Body of pancreas (tissue), 4 donors: ENCODE data around the gene ARIH1. TPM values are rescaled to one million over a fixed set of nuclear protein-coding genes. Genes with fewer than 3 reads are reported as not detected.
A peak's percentile ranks its signal among the peaks of the same experiment; 100 is the strongest.
"Not testable (repeated sequence)": the region's sequence is repeated elsewhere in the genome, so short reads cannot be mapped to it uniquely, and the experiment has no call there.

ENCODE experiments used
- ATAC-seq: fragments of 150-250 bp; one replicate; pipeline ENCODE4 v1.9.1; 2016
- DNase-seq, 4 donors: peaks; one replicate each; pipeline ENCODE4 v3.0.0-alpha.2; 2019
- H3K27ac ChIP-seq, 4 donors: fragments of 200-600 bp; sonication (generic); 1 replicate in 3 of 4; 2 replicates in 1 of 4; pipeline versions ENCODE4 v1.5.1 to v1.6.1; 2016 to 2019; ENCODE audit warnings: mild to moderate bottlenecking in 1 of 4, mixed read lengths in 1 of 4, moderate library complexity in 1 of 4
- H3K27me3 ChIP-seq, 2 donors: fragments of 200-600 bp; sonication (generic); one replicate each; pipeline ENCODE4 v1.6.0; 2016; ENCODE audit warnings: mild to moderate bottlenecking in 1 of 2
- H3K36me3 ChIP-seq, 2 donors: fragments of 200-600 bp; sonication (generic); replicated peaks in 1 of 2; 2 replicates each; pipeline ENCODE4 v1.5.1; 2016; ENCODE audit warnings: low read depth in 2 of 2; ENCODE audit not compliant: insufficient read depth in 1 of 2
- H3K4me1 ChIP-seq: fragments of 200-600 bp; sonication (generic); one replicate; pipeline ENCODE4 v1.6.0; 2016
- H3K4me3 ChIP-seq, 2 donors: fragments of 200-600 bp; sonication (generic); 1 replicate in 1 of 2; 2 replicates in 1 of 2; pipeline ENCODE4 v1.5.1; 2016 to 2019
- H3K9me3 ChIP-seq, 3 donors: fragments of 200-600 bp; sonication (generic); 1 replicate in 2 of 3; 2 replicates in 1 of 3; pipeline ENCODE4 v1.5.1; 2016
- WGBS, 2 donors: methylation state at CpG; one replicate each; pipeline ENCODE4 v1.1.5; 2017; 5-methylcytosine and 5-hydroxymethylcytosine counted together
- intact Hi-C: fragments of 100-400 bp; cut with DNase I; formaldehyde crosslinking; loops from one replicate; pipeline ENCODE4 v1.15.1; 2023
- microRNA counts, 2 donors: library from miRNA; unstranded; fragments of <30 nt; microRNA quantifications; one replicate each; lab custom pipeline; 2017
- total RNA-seq, 2 donors: library from RNA; depleted of rRNA; stranded (reverse); fragments of >200 nt; gene quantifications; one replicate each; pipeline ENCODE4 v1.1.0, GENCODE V29; 2016

The ARIH1 gene
- total RNA-seq, 2 donors from 2014 or later: 28.5 to 52.1 TPM

DNA sequence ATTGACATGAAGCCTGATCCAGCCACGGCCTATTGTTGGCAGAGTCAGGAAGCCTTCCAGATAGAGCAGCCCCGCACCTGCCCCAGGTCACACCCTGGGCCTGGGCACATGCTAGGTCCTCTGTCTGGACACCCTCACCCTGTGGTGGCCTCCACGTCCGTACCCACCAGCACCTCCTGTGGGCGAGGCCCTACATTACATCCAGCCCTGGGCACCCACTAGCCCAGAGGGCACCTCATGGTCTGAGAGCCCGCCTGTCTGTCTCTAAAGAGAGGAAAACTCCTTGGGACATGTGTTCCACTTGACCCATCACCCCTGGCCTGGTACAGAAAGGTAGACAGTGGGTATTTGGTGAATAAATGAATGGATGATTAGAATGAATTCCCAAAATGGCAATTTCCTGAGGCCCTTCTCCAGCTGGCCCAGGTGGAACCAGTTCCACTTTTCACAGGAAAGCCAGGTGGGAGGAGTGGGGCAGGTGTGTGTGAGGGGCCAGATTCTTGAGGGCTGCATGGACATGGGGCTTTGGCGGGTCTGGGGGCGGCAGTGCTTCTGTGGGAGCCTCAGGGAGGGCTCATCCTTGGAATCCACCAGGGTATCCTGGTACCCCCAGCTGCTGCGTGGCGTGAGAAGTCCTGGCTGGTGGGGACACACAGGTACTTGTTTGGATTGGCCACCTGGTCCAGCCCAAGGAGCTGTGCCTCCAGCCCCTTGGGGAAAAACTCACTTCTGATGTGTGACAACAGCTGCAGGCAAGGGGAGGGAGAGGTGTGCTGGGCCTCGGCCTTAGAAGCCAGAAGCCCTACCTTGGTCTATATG lies 154.3 kb downstream of the ARIH1 start:
- 72 to 92% methylated on average over 6 to 11 of the region's 11 CpGs for WGBS, 2 donors
- H3K9me3 ChIP-seq, H3K27ac ChIP-seq, ATAC-seq, DNase-seq, H3K4me3 ChIP-seq, H3K27me3 ChIP-seq, H3K4me1 ChIP-seq, H3K36me3 ChIP-seq: not testable (repeated sequence)
- intact Hi-C loops: loop anchor here (10.0 kb wide), 1 partner anchor 66 kb away; no protein-coding TSS in a partner anchor

DNA sequence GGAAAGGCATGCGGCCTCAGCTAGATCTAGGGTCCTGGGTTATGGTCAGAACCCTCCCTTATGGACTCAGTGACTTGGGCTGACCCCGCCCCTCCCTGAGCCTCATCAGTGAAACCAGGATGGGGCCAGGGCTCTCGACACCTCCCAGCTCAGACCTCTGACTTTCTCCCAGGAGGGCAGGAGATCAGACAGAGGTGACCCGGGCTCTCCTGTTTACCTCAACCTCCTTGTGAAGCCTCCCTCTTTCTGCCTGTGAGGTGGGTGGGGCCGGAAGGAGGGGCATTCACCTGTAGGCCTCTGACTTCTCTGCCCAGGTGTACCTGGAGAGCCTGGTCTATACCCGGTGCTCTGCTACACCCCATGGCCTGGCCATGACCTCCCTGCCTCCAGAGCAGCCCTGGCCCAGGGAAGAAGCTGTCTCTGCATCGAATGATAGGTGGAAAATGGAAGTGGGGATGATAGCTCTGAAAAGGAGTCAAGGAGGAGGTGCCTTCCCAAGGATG lies 155.0 kb downstream of the ARIH1 start:
- not testable (repeated sequence) for H3K4me1 ChIP-seq, H3K27me3 ChIP-seq, H3K4me3 ChIP-seq, ATAC-seq, H3K36me3 ChIP-seq, DNase-seq, H3K27ac ChIP-seq, H3K9me3 ChIP-seq
- intact Hi-C loops: loop anchor here (10.0 kb wide), 1 partner anchor 66 kb away; no protein-coding TSS in a partner anchor
- WGBS, 2 donors: 63 to 70% methylated on average over 4 to 7 of the region's 7 CpGs

DNA sequence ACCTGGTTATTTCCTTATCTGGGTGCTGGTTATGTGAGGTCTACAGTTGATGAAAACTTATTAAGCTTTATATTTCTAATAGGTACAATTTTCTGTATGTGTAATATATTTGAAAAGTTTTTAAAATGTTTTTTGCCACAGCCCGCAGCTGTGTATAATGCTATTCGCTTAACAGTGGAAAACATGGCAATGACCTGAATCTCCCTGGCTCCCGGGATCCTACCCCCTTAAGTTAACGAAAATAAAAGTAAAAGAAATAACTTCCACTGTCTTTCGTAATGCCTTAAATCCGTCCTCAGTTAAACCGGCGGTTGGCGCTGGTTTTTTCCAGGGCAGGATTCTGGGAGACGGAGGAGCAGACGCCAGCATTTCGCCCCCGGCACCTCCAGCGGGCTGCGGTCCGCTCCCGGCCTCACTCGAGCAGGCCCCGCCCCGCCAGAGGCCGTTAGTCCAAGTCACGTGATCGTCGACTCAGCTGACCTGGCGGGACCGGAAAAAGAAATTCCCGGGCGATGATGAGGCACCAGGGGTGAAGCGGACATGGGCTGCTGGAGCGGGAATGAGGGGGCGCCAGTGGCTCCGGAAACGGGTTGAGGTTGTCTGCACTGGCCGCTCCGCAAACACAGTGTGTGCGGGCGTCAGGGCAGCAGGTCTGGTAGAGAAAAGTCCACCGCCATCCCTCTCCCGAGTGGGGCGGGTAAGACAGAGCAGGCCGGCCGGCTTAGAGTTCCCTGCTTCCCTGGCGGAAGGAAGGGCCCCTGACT lies 162.6 kb downstream of the ARIH1 start:
- peak overlapping the region in 1 of 4 donors; percentile 34 for H3K27ac ChIP-seq
- DNase-seq (peak; percentile 77 to 89 (median 84)), ATAC-seq (peak; percentile 94)
- H3K9me3 ChIP-seq, H3K36me3 ChIP-seq, H3K4me1 ChIP-seq, H3K27me3 ChIP-seq, intact Hi-C loops, H3K4me3 ChIP-seq: not testable (repeated sequence)
- WGBS, 2 donors: 0% methylated on average over 10 of the region's 43 CpGs; no CpG with 5 or more reads in 1 of the 2 donors

DNA sequence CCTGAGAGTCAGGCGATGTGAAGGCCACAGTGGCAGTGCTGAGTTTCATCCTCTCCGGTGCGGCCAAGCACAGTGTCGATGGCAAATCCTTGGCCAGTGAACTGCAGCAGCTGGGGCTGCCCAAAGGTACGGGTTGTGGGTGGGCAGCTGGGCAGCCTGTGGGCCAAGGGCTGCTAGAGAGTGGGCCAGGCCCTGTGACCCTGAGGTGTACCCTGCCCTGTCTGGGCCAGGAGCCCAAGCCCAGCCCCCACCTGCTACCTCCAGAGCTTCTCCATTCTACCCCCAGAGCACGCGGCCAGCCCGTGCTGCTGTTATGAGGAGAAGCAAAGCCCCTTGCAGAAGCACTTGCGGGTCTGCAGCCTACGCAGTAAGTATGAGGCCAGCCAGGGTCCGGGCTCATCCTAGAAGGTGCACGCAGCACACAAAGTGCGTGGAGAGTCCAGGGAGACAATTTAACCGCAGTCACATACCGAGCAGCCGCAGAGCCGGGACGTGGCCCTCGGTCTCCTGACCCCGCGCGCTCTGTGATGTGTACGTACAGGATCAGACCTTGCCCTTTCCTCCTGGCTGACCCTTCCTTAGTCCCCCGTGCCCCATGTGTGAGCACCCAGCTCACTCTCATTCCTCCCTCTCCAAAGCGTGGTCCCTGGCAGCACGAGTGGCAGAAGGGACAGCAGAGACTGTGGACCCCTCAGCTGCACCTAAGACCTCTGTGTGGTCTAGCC lies 165.8 kb downstream of the ARIH1 start:
- WGBS, 2 donors: no CpG with 5 or more reads among the region's 26 CpGs
- H3K36me3 ChIP-seq: not testable (repeated sequence)

DNA sequence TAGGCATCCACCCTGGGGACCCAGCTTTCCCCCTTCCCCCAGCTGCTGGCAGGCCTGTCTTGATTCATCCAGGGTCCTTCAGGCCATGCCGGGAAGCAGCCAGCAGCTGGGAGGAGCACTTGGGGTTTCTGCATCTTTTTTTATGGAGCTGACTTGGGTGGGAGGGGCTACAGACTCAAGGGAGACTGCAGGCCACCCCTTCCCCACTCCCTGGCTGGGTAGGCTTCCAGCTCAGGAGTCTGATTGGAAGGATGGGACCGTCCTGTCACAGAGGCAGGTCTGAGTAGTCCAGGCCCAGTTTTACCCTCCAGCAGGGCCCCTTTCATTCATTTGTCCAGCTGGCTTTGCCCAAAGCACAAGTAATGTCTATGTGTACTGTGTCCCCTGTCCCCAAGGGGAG lies 168.1 kb downstream of the ARIH1 start:
- H3K27me3 ChIP-seq, H3K36me3 ChIP-seq, DNase-seq, H3K27ac ChIP-seq, H3K9me3 ChIP-seq, H3K4me3 ChIP-seq, ATAC-seq, intact Hi-C loops, H3K4me1 ChIP-seq: not testable (repeated sequence)
- WGBS, 2 donors: no CpG with 5 or more reads among the region's 2 CpGs

More for the DNA sequence above, 165.8 kb downstream of the ARIH1 start:
- H3K4me1 ChIP-seq, ATAC-seq, DNase-seq, H3K4me3 ChIP-seq, H3K9me3 ChIP-seq, H3K27me3 ChIP-seq, intact Hi-C loops, H3K27ac ChIP-seq: not testable (repeated sequence)

GRCh38 chr15:72648631-72649253 lies 174.6 kb downstream of the ARIH1 start:
- intact Hi-C loops, DNase-seq, H3K9me3 ChIP-seq, H3K36me3 ChIP-seq, H3K4me3 ChIP-seq, H3K4me1 ChIP-seq, H3K27me3 ChIP-seq, H3K27ac ChIP-seq, ATAC-seq: not testable (repeated sequence)
- 53 to 61% methylated on average over 3 of the region's 10 CpGs for WGBS, 2 donors

MicroRNAs within 50 kb of the gene (microRNA counts, 767-probe panel; counts per million panel counts)
- 0 to 736 counts per million in 2 donors for microRNA hsa-miR-630 (lab: Ali Mortazavi, UCI)

Other genes with a start within 250 kb of the ARIH1 start
- 100 to 1,000 TPM in 1 of 2 donors, 10 to 100 TPM in 1; 96.9 to 105 TPM for gene PKM, start 243.1 kb upstream of the ARIH1 start, total RNA-seq
- gene PARP6, start 201.8 kb upstream of the ARIH1 start, total RNA-seq: 10 to 100 TPM; 48.3 to 64.9 TPM
- gene CELF6, start 154.2 kb upstream of the ARIH1 start, total RNA-seq: 1 to 10 TPM; 4.2 to 7.9 TPM
- gene HEXA, start 98.3 kb upstream of the ARIH1 start, total RNA-seq: 10 to 100 TPM; 35.5 to 48.8 TPM
- gene TMEM202, start 76.0 kb upstream of the ARIH1 start, total RNA-seq: not detected
- gene GOLGA6B, start 180.4 kb downstream of the ARIH1 start, total RNA-seq: not detected
- gene HIGD2B, start 211.9 kb downstream of the ARIH1 start, total RNA-seq: not detected
- gene BBS4, start 211.9 kb downstream of the ARIH1 start, total RNA-seq: 10 to 100 TPM; 20.2 to 26.4 TPM